Stimulated activated naive CD4-positive, alpha-beta T cell treated with Interleukin-2 at 50 U/mL for 16 hours (primary cell): Measurements from ENCODE around the gene CGNL1.

Experiments used
- DNase-seq: peaks from one replicate; lab custom pipeline; 2025; lab: John Stamatoyannopoulos, UW

Gene CGNL1

GRCh38 chr15:57525581-57525980 is 149.3 kb downstream of the CGNL1 start:
- no peak for DNase-seq

DNA sequence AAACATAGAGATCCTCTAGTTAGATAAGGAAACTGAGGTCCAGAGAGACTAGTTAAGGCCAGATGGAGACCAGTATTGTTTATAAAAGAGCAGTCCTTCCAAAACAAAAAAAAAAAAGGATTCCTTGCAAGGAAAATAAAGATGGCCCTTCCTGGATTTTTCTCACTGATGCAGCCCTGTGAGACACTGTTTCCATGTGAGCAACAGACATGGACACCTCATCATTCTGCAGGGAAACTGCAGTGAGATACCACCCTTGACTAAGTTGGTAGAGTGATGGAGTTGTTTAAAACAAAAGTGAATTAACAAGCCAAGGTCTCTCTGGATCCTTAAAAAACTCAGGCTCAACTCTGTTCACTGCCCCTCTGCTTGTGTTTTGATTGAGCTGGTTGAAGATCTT is 149.8 kb downstream of the CGNL1 start:
- DNase-seq, result no peak

- no peak for DNase-seq
Measured at GRCh38 chr15:57526615-57527014, 150.3 kb downstream of the CGNL1 start.

GRCh38 chr15:57527382-57528091 is 151.2 kb downstream of the CGNL1 start:
- DNase-seq, result no peak

DNA sequence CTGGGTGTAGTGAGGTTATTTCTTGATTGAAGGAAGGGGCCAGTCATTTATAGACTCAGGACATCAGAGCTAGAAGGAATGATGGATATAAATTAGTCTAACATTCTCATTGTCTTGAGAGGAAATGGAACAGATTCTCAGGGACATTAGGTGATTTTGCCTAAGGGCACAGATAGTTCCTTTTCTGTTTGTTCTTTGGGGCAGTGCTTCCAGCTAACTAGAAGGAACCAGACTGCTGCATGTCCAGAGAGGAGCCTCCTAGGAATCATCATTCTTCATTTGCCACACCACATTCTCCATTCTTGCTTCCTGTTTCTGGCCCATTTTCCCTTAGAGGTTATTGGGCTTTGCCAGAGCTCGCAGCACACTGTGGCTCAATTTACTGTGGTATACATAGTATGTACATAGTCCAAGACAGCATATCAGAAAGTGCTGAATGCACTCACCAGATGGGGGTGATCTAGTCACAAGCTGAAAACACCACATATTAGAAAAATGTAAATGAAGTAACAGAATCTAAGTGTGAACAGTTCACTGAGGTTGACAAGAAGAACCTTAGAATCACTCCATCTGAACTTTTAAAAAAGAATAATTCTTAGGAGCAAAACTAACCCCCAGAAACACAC is 152.7 kb downstream of the CGNL1 start:
- DNase-seq, result no peak

DNA sequence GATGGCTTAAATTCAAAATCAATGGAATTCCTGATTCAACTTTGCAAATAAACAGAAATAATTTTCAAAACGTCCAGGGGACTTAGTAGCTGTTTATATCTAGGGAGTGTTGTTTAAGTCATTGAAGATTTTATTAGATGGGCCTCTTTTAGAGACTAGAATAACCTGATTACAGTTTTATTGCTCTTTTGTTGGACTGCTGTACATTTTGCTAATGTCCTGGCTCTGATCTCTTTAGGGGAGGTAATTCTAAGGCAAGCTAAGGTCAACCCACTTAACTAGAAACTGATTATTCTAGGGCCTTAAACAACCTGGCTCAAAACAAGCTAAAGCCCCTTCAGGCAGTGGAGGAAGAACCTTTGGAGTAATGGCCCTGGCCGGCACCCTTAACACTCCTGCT is 153.4 kb downstream of the CGNL1 start:
- DNase-seq, result no peak

DNA sequence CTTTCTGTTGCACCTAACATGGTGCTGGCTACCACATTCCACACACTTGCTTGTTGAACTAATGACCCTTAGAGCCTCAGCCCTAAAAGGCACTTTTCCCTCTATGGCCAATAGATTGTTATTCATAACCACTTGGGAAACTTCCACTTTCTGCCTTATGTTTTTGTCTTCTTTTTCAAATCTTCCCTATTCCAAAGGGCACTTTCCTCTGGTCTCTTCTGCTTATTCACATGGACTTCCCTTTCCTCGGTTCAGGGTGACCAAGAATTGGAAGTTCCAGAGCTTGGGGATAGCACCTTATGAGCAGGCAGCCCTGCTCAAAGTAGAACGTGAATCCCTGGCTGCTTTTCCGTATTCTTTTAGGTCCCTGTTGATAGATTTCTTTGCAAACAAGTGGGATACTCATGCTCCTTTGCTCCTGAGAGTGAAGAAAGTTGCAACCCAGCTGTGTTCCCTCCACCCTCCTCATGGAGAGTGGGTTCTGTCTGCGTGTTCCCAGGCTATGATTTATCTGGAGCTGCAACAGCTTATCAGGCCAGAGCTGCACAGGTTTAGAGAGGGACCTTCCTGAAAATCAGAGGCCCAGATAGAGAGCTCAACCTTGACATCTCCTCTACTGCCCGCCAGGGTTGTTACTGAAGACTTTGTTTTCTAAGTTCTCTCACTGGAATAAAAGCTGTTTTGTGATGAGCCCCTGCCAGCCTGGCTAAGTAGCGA is 156.6 kb downstream of the CGNL1 start:
- DNase-seq, result no peak

- no peak for DNase-seq
Measured at GRCh38 chr15:57533448-57533799, 157.1 kb downstream of the CGNL1 start.

GRCh38 chr15:57534281-57534680 is 158.0 kb downstream of the CGNL1 start:
- DNase-seq, result no peak

GRCh38 chr15:57537072-57537471 is 160.8 kb downstream of the CGNL1 start:
- no peak for DNase-seq

GRCh38 chr15:57537488-57538264 is 161.4 kb downstream of the CGNL1 start:
- no peak for DNase-seq

- no peak for DNase-seq
Measured at GRCh38 chr15:57538265-57538529, 161.9 kb downstream of the CGNL1 start.

GRCh38 chr15:57538821-57539220 is 162.5 kb downstream of the CGNL1 start:
- no peak for DNase-seq

- DNase-seq, result no peak
Measured at GRCh38 chr15:57540211-57540610, 163.9 kb downstream of the CGNL1 start.

GRCh38 chr15:57540736-57541135 is 164.4 kb downstream of the CGNL1 start:
- no peak for DNase-seq

DNA sequence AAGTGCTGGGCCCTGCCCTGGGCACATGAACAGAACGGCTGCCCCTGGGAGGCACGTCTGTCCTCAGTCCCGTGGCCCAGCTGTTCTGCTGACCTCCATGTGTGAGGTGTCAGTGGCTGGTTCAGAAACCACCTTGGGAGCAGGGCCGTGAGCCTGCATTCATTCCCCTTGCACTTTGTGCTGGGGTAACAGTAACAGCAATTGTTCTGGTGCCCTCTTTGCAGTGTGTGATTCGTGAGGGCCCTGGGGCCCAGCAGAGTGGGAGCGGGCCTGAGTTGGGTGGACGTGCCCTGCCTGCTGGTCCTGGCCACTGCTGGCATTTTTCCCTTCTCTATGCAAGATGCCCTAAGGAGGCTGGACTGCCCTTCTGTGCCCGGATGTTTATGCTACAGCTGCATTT is 165.0 kb downstream of the CGNL1 start:
- DNase-seq, result no peak

DNA sequence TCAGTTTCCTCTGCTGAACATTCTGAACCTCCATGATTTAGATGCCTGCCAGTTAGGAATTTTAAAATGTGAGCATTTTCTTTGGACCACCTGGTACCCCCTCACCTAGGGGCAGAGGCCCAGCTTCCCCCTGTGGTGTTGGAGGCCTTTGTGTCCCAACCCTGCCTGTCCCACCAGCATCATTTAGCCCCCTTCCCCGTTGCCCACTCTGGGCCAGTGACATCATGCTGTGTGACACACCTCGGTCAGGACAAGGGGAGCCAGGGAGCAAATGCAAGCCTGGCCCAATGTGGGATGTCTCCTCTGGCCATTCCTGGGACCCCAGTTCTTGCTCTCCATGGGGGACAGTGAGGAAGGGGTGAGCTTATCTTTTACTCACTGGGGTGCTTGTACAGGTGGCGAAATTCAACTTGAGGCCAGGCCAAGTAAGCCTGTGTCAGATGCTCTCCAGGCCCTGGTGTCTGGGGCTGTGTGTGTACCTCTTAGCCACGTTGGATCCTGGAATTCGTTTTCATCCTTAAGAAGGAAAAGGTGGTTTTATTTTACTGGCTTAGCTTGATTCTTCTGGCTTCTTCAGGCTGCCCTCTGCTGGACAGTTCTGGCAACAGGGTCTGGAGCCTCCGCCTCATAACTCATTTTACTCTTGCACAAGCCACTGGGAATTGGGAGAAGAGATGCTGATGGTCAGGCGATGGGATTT is 165.7 kb downstream of the CGNL1 start:
- DNase-seq, result no peak

DNA sequence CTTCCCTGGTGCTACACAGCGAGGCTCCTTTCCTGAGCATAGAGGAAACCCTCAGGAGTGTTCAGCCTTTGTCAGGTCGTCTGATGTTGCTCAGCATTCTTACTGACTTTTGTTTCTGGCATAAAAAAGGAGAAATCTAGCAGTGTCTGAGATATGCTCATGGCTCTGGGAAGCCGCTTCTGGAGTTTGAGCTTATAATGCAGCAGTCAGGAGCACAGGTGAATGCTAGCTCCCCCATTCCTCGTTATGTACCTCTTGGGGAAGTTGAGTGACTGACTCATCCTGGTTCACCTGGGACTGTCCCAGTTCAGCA is 166.2 kb downstream of the CGNL1 start:
- no peak for DNase-seq

- DNase-seq, result no peak
Measured at GRCh38 chr15:57544848-57545480, 168.7 kb downstream of the CGNL1 start.

DNA sequence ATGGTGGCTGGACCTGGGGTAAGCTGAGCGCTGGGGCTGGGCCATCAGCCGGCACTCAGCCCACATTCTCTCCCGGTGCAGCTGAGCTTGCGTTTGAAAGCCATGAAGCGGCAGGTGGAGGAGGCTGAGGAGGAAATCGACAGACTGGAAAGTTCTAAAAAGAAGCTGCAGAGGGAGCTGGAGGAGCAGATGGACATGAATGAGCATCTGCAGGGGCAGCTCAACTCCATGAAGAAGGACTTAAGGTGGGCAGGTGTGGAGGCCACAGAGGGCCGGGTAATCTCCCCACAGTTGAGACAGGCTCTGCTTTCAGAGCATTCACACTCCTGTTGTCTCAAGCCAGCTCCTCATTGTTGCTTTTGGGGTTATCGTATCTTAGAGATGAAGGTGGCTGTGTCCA is 169.7 kb downstream of the CGNL1 start:
- no peak for DNase-seq

DNA sequence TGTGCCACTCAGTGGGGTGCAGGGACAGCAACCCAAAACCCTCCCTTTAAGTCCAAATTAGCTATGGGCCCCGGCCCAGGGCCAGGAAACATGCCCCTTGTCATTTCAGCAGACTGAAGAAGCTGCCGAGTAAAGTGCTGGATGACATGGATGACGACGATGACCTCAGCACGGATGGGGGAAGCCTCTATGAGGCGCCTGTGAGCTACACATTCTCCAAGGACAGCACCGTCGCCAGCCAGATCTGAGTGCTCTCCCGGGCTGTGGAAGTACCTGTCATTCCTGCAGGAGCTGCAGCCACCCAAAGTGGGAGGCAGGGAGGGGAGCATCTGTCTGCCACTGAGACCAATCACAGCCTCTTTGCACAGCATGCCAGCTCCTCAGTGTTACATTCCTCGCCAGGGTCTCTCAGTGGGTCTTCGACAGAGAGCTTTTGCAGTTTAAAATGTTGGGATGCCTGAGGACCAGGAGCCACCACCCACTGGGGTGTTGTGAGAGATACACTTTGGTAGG is 171.0 kb downstream of the CGNL1 start:
- DNase-seq, result no peak

DNA sequence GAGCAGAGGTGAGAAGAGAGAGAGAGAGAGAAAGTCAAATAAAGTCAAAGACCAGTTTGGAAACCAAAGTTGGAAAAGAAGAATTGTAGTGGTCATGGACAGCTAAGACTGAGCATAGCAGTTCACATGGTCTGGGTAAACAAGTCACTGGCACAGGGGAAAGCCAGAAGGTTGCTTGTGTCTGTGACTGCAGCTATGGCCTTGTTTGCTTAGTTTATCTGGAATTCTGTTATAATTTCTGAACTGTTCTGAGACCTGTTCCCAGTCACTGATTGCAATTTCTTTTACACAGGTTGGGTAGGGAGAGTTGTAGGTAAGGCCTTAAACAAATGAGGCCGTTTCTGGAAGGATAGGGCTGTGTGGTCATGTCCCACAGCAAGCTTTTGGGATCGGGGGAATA is 172.0 kb downstream of the CGNL1 start:
- DNase-seq, result no peak
